NCI-H1694 treated with DMSO at 0.1 percent for 48 hours (cell line): ENCODE data around the gene S100A14.
"Not testable (repeated sequence)": the region's sequence is repeated elsewhere in the genome, so short reads cannot be mapped to it uniquely, and the experiment has no call there.

Source experiments
- DNase-seq: peaks from one replicate; lab custom pipeline; 2025; lab: John Stamatoyannopoulos, UW

S100A14 gene

GRCh38 chr1:153614906-153615305 is 1.2 kb downstream of the S100A14 start:
- DNase-seq, result no peak

GRCh38 chr1:153614189-153614900 is 1.8 kb downstream of the S100A14 start:
- no peak for DNase-seq

- no peak for DNase-seq
Observed at GRCh38 chr1:153613406-153613805, 2.7 kb downstream of the S100A14 start.

GRCh38 chr1:153612755-153613331 is 3.3 kb downstream of the S100A14 start, which contains the start of gene S100A16:
Gene S100A16 (minus strand): TSS chr1:153613137. CDS start chr1:153608151, 4,986 bp downstream.
- DNase-seq, result peak; percentile 7

- DNase-seq, result no peak
Observed at GRCh38 chr1:153612111-153612754, 3.9 kb downstream of the S100A14 start.

GRCh38 chr1:153611356-153611755 is 4.8 kb downstream of the S100A14 start:
- no peak for DNase-seq

DNA sequence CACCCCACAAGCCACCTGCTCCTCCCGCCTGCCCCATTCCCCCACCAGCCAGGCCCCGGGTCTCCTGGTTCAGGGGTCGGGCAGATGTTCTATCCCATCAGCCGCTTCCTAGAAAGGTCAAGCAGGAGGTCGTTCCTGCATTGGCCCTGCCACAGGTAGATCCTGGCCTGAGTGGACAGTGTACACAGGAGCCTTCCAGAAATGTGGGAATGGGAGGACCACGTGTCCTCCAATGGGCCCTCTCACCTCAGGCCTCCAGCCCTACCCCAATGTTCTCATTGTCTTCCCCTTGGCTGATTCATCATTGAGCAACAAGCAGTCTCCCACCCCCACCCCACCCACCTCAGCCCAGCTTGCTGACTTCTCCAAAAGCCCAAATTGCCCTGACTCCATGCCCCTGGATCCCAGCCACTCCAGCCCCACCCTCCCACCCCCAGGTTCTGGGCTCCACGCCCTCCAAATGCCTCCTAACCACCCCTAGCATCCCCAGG is 5.3 kb downstream of the S100A14 start:
- no peak for DNase-seq

DNA sequence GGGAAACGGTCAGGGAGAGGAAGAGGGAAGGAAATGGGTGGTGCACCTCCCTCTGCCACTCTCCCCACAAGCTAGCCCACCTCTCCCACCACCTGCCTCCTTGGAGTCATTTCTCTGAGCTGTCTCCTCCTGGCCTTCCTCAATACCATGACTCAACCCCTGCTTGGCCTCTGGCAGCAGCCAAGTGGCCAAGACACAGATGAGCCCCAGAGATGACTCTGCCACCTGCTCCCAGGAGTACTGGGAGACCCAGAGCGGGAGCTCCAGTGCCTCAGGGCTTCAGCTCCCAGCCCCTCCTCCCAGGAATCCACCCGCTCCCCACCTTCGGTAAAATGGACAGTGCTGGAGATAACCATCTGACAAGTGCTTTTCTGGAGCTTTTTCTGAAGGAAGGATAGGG is 5.8 kb downstream of the S100A14 start:
- DNase-seq, result no peak

GRCh38 chr1:153609585-153609907 is 6.6 kb downstream of the S100A14 start:
- no peak for DNase-seq

DNA sequence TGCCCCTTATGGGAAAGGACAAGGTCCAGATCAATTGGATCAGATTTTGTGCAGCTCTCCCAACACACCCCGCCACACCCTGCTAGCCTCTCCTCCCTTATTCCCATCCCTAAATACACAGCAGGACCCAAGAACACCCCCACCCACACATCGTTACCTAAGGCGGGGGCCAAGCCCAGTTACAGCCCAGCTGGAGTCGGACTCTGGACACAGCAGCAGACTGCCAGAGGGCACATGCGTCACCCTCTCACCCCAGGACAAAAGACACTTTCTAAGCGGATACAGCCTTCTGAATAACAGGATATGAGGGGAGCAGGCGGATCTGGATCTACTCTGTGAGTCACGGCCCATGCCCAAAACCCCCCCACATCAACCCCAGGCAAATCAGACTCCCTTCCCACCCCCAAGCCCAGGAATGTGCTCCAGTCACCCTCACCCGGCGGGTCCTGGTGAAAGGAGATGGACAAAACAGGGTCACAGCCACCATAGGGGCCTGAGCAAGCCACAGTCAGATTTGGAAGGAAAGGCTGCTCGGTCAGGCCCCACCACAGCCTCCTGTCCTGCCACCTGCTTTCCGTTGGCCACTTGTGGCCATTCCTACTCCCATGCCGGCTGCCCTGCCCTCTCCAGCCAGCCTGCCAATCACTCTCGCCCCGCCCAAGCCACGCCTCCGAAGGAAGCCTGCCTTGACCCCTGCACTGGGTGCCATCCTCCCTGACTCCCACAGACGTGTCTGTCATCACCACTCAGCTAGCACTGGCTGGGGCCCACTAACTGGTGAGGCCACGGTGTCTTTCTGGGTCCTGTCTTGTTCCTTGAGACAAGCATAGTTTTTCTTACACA is 7.2 kb downstream of the S100A14 start:
- no peak for DNase-seq

DNA sequence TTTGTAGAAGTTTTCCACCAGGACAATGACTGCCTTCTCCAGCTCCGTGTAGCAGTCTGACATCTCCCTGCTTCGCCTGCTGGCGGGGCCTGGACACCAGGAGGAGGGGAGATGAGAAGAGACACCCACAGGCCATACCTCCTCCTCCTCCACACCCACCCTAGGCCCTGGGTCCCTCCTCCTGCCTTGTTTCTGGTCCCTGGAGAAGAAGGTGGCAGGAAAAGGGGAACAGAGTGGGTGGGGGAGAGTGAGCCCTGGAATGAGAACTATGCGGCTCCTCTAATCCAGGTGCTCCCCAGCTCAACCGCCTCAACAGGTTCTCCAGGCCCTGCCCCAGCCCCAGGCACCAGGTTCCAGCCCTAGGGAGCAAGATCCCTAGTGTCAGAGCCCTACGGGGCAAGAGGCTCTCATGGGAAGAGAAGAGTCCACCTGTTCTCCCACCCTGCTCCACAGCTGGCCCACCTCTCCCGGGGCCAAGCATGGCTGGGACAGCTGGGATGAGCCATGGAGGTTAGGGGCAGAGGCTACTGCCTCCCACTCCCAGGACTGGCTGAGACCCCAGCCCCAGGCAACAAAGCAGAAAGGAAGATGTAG is 7.9 kb downstream of the S100A14 start:
- DNase-seq, result no peak

DNA sequence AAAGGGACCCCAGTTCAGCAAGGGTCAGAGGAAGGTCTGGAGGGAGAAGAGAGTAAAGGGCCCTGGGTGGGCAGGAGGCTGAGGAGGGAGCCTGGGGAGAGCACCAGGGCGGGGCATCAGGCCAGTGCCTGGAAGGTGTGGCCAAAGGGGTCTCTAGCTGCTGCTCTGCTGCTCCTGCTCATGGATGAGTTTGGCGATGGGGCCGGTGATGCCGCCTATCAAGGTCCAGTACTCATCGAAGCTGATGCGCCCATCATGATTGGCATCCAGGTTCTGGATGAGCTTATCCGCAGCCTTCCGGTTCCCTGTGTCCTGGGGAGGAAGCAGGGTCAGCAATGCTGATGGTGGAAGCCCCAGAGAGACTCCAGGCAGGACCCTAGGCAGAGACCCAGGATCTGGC is 8.7 kb downstream of the S100A14 start:
- no peak for DNase-seq

- DNase-seq, result no peak
Observed at GRCh38 chr1:153606194-153606593, 9.9 kb downstream of the S100A14 start.

GRCh38 chr1:153602749-153603148 is 13.4 kb downstream of the S100A14 start:
- DNase-seq, result no peak

DNA sequence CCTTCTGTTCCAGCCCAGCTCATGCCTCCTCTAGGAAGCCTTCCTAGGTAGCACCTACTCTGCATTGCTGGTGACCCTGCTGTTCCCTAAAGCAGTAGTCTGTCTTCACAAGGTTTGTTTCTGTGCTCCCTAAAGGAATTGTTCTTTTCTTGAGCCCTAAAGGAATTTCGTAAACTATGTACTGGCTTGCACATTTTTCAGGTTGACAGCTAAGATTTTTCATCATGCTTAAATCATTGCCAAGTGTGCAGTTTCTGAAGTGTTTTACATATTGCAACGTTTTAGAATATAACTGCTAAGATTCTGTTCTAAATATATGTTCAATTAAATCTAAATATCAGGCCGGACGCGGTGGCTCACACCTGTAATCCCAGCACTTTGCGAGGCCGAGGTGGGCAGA is 16.3 kb downstream of the S100A14 start:
- no peak for DNase-seq

- DNase-seq, result peak; percentile 28
Observed at GRCh38 chr1:153598309-153599172, 17.6 kb downstream of the S100A14 start.

DNA sequence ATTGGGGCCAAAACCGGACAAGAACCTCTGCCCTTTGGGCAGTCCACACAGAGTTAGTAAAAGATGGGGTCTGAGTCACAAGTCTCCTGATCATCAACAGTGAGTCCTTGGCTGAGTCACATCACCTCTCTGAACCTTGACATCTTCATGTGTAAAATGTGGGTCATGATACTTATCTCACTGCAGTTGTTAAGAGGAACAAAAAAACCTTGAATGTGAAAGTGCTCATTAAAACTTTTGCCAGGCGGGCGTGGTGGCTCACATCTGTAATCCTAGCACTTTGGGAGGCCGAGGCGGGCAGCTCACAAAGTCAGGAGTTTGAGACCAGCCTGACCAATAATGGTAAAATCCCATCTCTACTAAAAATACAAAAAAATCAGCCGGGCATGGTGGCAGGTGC is 18.9 kb downstream of the S100A14 start:
- no peak for DNase-seq

- no peak for DNase-seq
Observed at GRCh38 chr1:153592748-153593147, 23.4 kb downstream of the S100A14 start.

- DNase-seq, result no peak
Observed at GRCh38 chr1:153588482-153588881, 27.6 kb downstream of the S100A14 start.

DNA sequence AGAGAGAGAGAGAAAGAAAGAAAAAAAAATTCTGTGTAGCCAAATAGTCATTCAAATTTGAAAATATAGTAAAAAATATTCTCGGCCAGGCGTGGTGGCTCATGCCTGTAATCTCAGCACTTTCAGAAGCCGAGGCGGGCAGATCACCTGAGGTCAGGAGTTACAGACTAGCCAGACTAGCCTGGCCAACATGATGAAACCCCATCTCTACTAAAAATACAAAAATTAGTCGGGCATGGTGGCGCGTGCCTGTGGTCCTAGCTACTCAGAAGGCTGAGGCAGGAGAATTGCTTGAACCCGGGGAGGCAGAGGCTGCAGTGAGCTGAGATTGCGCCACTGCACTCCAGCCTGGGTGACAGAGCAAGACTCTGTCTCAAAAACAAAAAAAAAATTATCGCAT is 28.1 kb downstream of the S100A14 start:
- DNase-seq, result not testable (repeated sequence)

DNA sequence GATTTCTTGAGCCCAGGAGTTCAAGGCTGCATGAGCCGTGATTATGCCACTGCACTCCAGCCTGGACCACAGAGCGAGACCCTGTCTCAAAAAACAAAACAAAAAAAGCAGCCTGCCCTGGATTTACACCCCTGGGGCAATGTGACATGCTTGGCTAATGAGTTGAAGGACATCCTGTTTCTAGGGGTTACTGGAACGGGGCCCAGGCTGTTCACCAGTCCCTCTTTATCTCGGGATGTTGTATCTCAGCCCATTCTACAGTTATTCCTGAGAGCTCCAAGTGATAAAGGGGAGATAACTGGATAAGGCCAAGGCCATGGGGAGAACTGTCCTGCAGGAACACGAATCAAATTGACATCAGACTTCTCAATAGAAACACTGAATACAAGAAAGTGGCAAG is 28.8 kb downstream of the S100A14 start:
- no peak for DNase-seq
